ENCODE results near the gene UBL3. TPM values are rescaled to one million over a fixed set of nuclear protein-coding genes. Genes with fewer than 3 reads are reported as not detected.

UBL3 gene
- total and polyA plus RNA-seq, 2 of the 8 experiments (the other 6 are each of a cell fraction or from before 2014, with no cell fraction given) = 5.3 to 16.1 TPM

- no peak overlapping the region for H3K56ac ChIP-seq (replicated peaks; ENCODE audit: insufficient read length, low read depth, low read length)
- H4K5ac ChIP-seq (ENCODE audit: insufficient read length, low read depth, low read length) = no peak overlapping the region
- no peaks in the 10 kb centered on the region for H3K9me3 ChIP-seq (ENCODE audit: insufficient read depth in 2 of 2, low read depth in 1 of 2, low read length in 1 of 2)
- peaks cover 0 to 84% of the 10 kb centered on the region in 2 experiments; a peak in 2 of 4 replicates for H3K79me2 ChIP-seq (ENCODE audit: control insufficient read depth in 1 of 2, insufficient read depth in 2 of 2, low read length in 2 of 2)
- no peaks in the 10 kb centered on the region for H3K27me3 ChIP-seq (replicated peaks in 1 of 4; ENCODE audit: control insufficient read depth in 3 of 4, extremely low read depth in 1 of 4, insufficient read depth in 3 of 4, low read length in 3 of 4)
- 89% methylated on average over 7 of the region's 7 CpGs; no CpG with 5 or more reads in 1 of the 2 experiments for WGBS, 2 experiments (ENCODE audit: extremely low coverage in 1 of 2, insufficient coverage in 1 of 2, insufficient read length in 1 of 2, insufficient replicate concordance in 2 of 2, low coverage in 1 of 2, low lambda C conversion rate in 2 of 2, missing lambda C conversion rate in 1 of 2)
- no peak overlapping the region for H3K4me2 ChIP-seq (ENCODE audit: insufficient read depth in 1 of 2, low read depth in 2 of 2, low read length in 2 of 2)
- no peak overlapping the region for H3K4me3 ChIP-seq (ENCODE audit: extremely low read depth in 1 of 4, insufficient read depth in 2 of 4, low read depth in 3 of 4, low read length in 4 of 4)
- H4K20me1 ChIP-seq (replicated peaks in 1 of 2; ENCODE audit: control insufficient read depth in 1 of 2, insufficient read depth in 2 of 2, low read length in 2 of 2) = peaks cover 0 to 4% of the 10 kb centered on the region in 2 experiments
- no peak overlapping the region for H2BK15ac ChIP-seq (ENCODE audit: low read length)
- no peak for FAIRE-seq
- no peak overlapping the region; the same call in 1 of the 2 replicates for H4K8ac ChIP-seq (ENCODE audit: extremely low read depth, insufficient read depth, low read length)
- peaks cover 0 to 4% (median 0%) of the 10 kb centered on the region in 4 experiments; a peak in 1 of 7 replicates for H3K4me1 ChIP-seq (replicated peaks in 1 of 4; ENCODE audit: control insufficient read depth in 3 of 4, insufficient read depth in 4 of 4, low read length in 3 of 4)
- H3K9ac ChIP-seq (replicated peaks in 1 of 4; ENCODE audit: extremely low read depth in 1 of 4, low read depth in 3 of 4, low read length in 3 of 4) = no peak overlapping the region
- no peaks in the 10 kb centered on the region for H3K36me3 ChIP-seq (ENCODE audit: control insufficient read depth in 2 of 4, insufficient read depth in 4 of 4, low read length in 3 of 4)
- no peak for DNase-seq (ENCODE audit: low read depth in 1 of 2, low spot score in 2 of 2)
- no peak overlapping the region for H4K91ac ChIP-seq (replicated peaks; ENCODE audit: insufficient read length, low read length)
- H2BK5ac ChIP-seq (ENCODE audit: low read depth, low read length) = no peak overlapping the region
- no peaks in the 10 kb centered on the region for H3K79me1 ChIP-seq (ENCODE audit: low read depth, low read length)
- H3K23ac ChIP-seq (ENCODE audit: insufficient read length) = no peak overlapping the region
- H2AFZ ChIP-seq (ENCODE audit: low read length) = no peak overlapping the region
- no peak overlapping the region for H3K27ac ChIP-seq (ENCODE audit: low read depth, low read length)
- POLR2A ChIA-PET (ENCODE audit: partially characterized antibody) = interaction anchor here (1.5 kb wide), 1 partner anchor 18 kb away, joined by 3 read pairs; no protein-coding TSS in a partner anchor
- no peaks in the 10 kb centered on the region for H3K23me2 ChIP-seq (ENCODE audit: low read depth, low read length)
- no peak overlapping the region for H2BK20ac ChIP-seq (ENCODE audit: low read length)
- H3K14ac ChIP-seq (ENCODE audit: insufficient read length) = no peak overlapping the region
- no peak for TF ChIP-seq YY1 (IDR thresholded peaks at IDR 0.05; ENCODE audit: low read depth, low read length)
- TF ChIP-seq E2F6 (IDR thresholded peaks at IDR 0.05) = no peak
- no peak for TF ChIP-seq KDM1A (IDR thresholded peaks at IDR 0.05; ENCODE audit: borderline replicate concordance, low read length)
- no peak for TF ChIP-seq NRF1 (IDR thresholded peaks at IDR 0.05; ENCODE audit: low read depth, low read length)
- TF ChIP-seq EGR1 (IDR thresholded peaks at IDR 0.05; ENCODE audit: borderline replicate concordance, low read depth, low read length) = no peak
- no peak for TF ChIP-seq CHD2 (IDR thresholded peaks at IDR 0.05; ENCODE audit: low read length)
- H3K4ac ChIP-seq (replicated peaks; ENCODE audit: insufficient read length, low read depth, low read length) = no peak overlapping the region
- no peak overlapping the region for H2BK12ac ChIP-seq (ENCODE audit: low read depth, low read length)
- CTCF ChIA-PET (ENCODE audit: partially characterized antibody) = interaction anchor here (1.5 kb wide), 1 partner anchor 15 kb away, joined by 3 read pairs; no protein-coding TSS in a partner anchor
- H2AK5ac ChIP-seq (ENCODE audit: low read depth, low read length) = no peak overlapping the region
- no peak overlapping the region for H3K18ac ChIP-seq (ENCODE audit: extremely low read depth, low read length)
- no peak overlapping the region for H2BK120ac ChIP-seq (replicated peaks; ENCODE audit: low read depth, low read length)
These were observed 44.1 kb downstream of the UBL3 start for GRCh38 chr13:29805994-29806979.
